Kidney epithelial cell (primary cell): ENCODE results near the gene BTBD16. TPM values are rescaled to one million over a fixed set of nuclear protein-coding genes. Genes with fewer than 3 reads are reported as not detected.

Experiments used
- DNase-seq: peaks from one replicate; pipeline ENCODE4 v3.0.0-alpha.2; 2010; ENCODE audit warnings: low read depth
- H3K27me3 ChIP-seq: 2 replicates; pipeline ENCODE4 v1.6.0; 2011; ENCODE audit warnings: low read length; ENCODE audit not compliant: control insufficient read depth, insufficient read depth
- H3K36me3 ChIP-seq: 2 replicates; pipeline ENCODE4 v1.5.1; 2011; ENCODE audit warnings: low read length; ENCODE audit not compliant: control insufficient read depth, insufficient read depth
- H3K4me3 ChIP-seq: 2 replicates; pipeline ENCODE4 v1.5.1; 2011; ENCODE audit warnings: low read depth, mild to moderate bottlenecking, control low read depth, low read length
- total RNA-seq: library from RNA; depleted of rRNA; stranded (reverse); fragments of >200 nt; gene quantifications from 2 replicates; pipeline ENCODE4 v1.2.3, GENCODE V29; 2015
- TF ChIP-seq, protein P1 (sequence below): IDR thresholded peaks from 2 replicates; pipeline ENCODE4 v1.5.1; 2011; ENCODE audit warnings: mild to moderate bottlenecking, moderate library complexity, low read length, control low read depth, inconsistent platforms; ENCODE audit not compliant: insufficient read depth, poor library complexity, severe bottlenecking

BTBD16 gene
- total RNA-seq, 1 donor from 2014 or later: 2.0 TPM

DNA sequence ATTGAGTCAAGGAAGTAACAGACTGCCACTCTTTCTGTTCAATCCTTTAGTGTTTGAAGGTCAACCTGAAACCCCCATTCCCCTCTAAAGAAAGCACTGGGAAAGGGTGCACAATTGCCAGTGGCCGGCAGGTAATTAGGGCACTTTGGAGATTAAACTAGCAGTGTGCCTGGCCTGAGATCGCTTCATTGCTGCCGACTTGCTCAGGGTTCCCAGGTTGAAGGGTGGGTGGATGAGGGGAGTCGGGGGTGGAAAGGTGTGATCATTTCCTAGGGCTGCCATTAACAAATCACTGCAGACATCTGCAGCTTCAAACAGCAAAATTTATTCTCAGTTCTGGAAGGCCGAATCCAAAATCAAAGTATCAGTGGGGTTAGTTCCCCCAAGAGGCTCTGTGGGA lies 16.3 kb upstream of the BTBD16 start:
- H3K27me3 ChIP-seq: no peaks in the 10 kb centered on the region
- TF ChIP-seq, protein P1, sequence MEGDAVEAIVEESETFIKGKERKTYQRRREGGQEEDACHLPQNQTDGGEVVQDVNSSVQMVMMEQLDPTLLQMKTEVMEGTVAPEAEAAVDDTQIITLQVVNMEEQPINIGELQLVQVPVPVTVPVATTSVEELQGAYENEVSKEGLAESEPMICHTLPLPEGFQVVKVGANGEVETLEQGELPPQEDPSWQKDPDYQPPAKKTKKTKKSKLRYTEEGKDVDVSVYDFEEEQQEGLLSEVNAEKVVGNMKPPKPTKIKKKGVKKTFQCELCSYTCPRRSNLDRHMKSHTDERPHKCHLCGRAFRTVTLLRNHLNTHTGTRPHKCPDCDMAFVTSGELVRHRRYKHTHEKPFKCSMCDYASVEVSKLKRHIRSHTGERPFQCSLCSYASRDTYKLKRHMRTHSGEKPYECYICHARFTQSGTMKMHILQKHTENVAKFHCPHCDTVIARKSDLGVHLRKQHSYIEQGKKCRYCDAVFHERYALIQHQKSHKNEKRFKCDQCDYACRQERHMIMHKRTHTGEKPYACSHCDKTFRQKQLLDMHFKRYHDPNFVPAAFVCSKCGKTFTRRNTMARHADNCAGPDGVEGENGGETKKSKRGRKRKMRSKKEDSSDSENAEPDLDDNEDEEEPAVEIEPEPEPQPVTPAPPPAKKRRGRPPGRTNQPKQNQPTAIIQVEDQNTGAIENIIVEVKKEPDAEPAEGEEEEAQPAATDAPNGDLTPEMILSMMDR: no peak
- H3K4me3 ChIP-seq: no peak overlapping the region
- DNase-seq: no peak
- no peaks in the 10 kb centered on the region for H3K36me3 ChIP-seq

DNA sequence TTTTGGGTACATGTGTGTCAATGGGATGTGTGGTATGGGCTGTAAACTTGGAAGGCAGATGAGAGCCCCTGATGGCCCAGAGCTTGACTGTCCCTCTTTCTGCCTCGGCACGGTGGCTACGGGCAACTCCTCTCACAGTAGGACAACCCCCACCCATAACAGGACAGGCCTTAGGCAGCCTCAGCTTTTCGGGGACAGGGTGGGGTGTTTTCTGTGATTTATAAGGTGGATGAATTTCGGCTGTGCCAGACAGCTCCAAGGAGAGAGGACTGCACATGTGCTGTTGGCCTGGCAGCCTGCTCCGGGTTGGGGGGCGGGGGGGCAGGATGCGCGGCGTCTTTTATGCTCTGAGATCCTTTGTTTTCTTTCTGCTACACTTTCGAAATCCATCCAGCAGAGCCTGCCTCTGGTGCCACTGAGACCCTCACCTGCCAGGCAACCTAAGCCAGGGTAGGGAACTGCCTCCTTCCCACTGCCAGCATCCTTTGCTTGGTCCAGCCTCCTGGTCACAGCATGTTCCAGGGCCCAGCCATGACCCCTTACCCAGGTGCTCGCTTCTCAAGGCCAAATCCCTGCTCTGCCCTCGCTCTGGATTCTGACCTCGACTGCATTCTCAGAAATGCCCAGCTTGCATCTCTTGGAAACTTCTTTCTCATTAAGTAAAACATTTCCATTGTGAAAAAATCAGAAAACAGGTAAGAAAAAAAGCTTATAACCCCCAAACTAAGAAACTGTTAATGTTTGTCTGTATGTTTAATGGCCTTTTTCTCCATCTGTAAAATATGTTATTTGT lies 15.4 kb upstream of the BTBD16 start:
- TF ChIP-seq, protein P1: no peak
- Histone ChIP-seq H3K36me3 (no peaks in the 10 kb centered on the region), H3K27me3 (no peaks in the 10 kb centered on the region), H3K4me3 (no peak overlapping the region)
- no peak for DNase-seq

DNA sequence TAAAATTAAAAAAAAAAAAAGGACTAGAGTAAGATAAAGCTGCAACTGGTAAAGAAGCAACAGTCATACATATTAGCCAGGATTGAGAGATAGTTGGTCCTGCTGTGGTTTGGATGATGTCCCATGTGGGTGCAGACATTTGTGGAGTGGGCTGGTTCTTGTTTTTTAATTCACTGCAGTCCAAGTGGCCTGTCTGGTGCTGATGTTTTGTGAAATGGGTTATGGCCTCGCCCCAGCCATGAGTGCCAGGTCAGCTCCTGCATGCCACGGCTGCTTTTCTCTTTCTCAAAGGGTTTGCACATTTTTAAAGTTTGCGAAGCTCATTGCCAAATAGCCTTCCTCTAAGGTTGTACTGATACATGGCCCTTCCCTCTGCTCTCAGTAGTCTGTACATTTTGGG lies 14.1 kb upstream of the BTBD16 start:
- TF ChIP-seq, protein P1: no peak
- Histone ChIP-seq H3K27me3 (no peaks in the 10 kb centered on the region), H3K4me3 (no peak overlapping the region), H3K36me3 (no peaks in the 10 kb centered on the region)
- no peak for DNase-seq

DNA sequence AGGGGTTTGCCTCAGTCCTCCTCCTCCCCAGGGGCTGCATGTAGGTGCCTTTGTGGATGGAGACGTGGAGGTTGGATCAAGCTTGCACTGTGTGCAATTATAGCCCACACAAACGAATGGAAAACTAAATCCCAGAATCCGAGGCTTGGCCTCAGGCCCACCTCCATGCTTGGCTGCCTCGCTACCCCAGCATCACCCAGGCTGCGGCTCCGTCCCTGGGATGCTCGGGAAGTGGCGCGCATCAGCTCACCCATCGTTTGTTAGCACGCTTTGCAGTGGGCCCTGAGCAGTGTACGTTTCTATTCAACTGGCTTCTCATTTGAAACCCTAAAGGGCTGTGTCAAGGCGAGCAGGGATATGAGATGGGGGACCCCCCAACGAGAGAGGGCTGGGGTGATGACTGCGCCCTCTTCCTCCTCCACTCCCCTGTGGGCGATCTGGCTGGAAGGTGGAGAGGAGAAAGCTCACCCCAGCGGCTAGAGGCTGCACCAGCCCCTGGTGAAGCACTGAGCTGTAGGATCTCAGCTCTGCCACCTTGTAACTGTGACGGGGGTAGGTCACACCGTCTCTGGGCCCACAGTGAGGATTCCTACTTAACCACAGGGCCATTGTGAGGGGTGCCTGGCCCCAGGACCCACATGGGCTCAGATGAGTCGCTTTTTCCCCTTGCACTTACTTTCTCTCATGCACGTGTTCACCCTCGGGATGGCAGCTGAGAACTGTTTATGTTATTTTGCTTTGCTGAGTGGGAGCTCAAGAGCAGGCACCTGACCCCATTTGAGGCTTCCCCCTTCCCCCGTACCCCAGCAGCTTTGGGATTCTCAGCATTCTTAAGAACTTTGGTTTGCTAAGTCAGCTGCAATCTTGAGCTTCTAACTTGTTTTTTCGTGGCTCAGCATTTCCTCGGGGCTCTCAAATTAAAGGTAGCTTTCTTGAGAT lies 12.7 kb upstream of the BTBD16 start:
- H3K27me3 ChIP-seq: no peaks in the 10 kb centered on the region
- TF ChIP-seq, protein P1: no peak
- no peak overlapping the region for H3K4me3 ChIP-seq
- peak; percentile 10 for DNase-seq
- H3K36me3 ChIP-seq: no peaks in the 10 kb centered on the region

DNA sequence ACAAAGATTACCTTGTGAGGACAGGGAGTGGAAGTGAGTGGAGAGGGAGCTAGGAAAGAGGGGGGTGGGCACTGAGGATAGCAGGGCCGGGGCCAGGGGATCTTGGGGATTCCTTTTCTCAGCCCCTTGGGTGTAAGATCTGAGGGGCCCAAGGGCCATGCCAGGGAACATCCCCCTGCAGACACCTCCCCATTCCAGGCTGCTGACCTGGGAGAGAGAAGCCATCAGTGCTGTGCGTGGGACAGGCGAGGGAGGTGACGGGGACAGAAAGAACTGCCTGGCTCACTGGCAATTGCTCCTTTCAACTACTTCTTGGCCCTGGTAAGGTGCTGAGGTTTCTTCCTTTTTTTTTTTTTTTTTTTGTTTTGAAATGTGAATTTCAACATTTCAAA lies 12.0 kb upstream of the BTBD16 start:
- H3K4me3 ChIP-seq: no peak overlapping the region
- DNase-seq: no peak
- H3K36me3 ChIP-seq: no peaks in the 10 kb centered on the region
- H3K27me3 ChIP-seq: no peaks in the 10 kb centered on the region
- TF ChIP-seq, protein P1: no peak
